Panc1 (cell line): ENCODE data around the gene CENPF. TPM values are rescaled to one million over a fixed set of nuclear protein-coding genes. Genes with fewer than 3 reads are reported as not detected.

ENCODE experiments used
- ATAC-seq: fragments of 200-7000 bp; cut with Tn5 transposase; 2 replicates; pipeline ENCODE4 v1.9.1; 2020; ENCODE audit warnings: mild to moderate bottlenecking, moderate library complexity
- BruUV-seq: library from RNA; stranded (reverse); fragments of 400-500 nt; replicated peaks from 2 replicates; lab custom pipeline; 2021; lab: Mats Ljungman, UMichigan
- CTCF ChIA-PET: fragments of 300-600 bp; sonication (Branson Sonifier 250); formaldehyde crosslinking; loops from one replicate; lab custom pipeline; 2022; ENCODE audit warnings: antibody characterized with exemption; lab: Charles Lee
- POLR2A ChIA-PET: fragments of 300-600 bp; sonication (Branson Sonifier 250); formaldehyde crosslinking; loops from one replicate; lab custom pipeline; 2022; ENCODE audit warnings: antibody characterized with exemption; lab: Charles Lee
- DNase-seq: peaks from one replicate; pipeline ENCODE4 v3.0.0-alpha.2; 2010; ENCODE audit warnings: low read depth, low spot score
- H3K27ac ChIP-seq: 2 replicates; pipeline ENCODE4 v1.5.1; 2011; ENCODE audit warnings: mild to moderate bottlenecking, low read length, inconsistent platforms
- H3K27me3 ChIP-seq: fragments of 200-500 bp; sonication (Bioruptor generic); 2 replicates; pipeline ENCODE4 v1.6.0; 2014; ENCODE audit warnings: low read length, inconsistent platforms; ENCODE audit not compliant: control insufficient read depth, insufficient read depth
- H3K36me3 ChIP-seq: fragments of 200-500 bp; sonication (Bioruptor generic); 2 replicates; pipeline ENCODE4 v1.5.1; 2014; ENCODE audit warnings: inconsistent platforms, mild to moderate bottlenecking, low read length, moderate library complexity; ENCODE audit not compliant: control insufficient read depth, insufficient read depth
- H3K4me1 ChIP-seq: 2 replicates; pipeline ENCODE4 v1.5.1; 2011; ENCODE audit warnings: inconsistent platforms, mild to moderate bottlenecking, low read length, moderate library complexity; ENCODE audit not compliant: control insufficient read depth, insufficient read depth
- H3K4me3 ChIP-seq, 2 experiments: 2 replicates each; pipeline ENCODE4 v1.5.1; 2011 to 2012; ENCODE audit warnings: low read depth in 2 of 2, low read length in 2 of 2, mild to moderate bottlenecking in 2 of 2, inconsistent platforms in 1 of 2, moderate library complexity in 1 of 2
- H3K9me3 ChIP-seq: fragments of 200-500 bp; sonication (Bioruptor generic); 2 replicates; pipeline ENCODE4 v1.5.1; 2014; ENCODE audit warnings: low read depth, mild to moderate bottlenecking, inconsistent platforms, low read length, moderate library complexity; ENCODE audit not compliant: control insufficient read depth, insufficient read depth
- POLR2AphosphoS5 ChIP-seq: IDR thresholded peaks from 2 replicates; pipeline ENCODE4 v1.6.1; 2012; ENCODE audit warnings: mild to moderate bottlenecking, low read depth, low read length, moderate library complexity
- REST ChIP-seq, 2 experiments: IDR thresholded peaks; 2 replicates each; pipeline ENCODE4 v1.6.1; 2011 to 2012; ENCODE audit warnings: low read depth in 2 of 2, control low read depth in 1 of 2, low read length in 1 of 2, mild to moderate bottlenecking in 1 of 2, moderate library complexity in 1 of 2; ENCODE audit not compliant: insufficient read depth in 1 of 2
- SIN3A ChIP-seq: IDR thresholded peaks from 2 replicates; pipeline ENCODE4 v1.6.1; 2012; ENCODE audit warnings: low read depth, mild to moderate bottlenecking, low read length, moderate library complexity, borderline replicate concordance; ENCODE audit not compliant: insufficient read depth
- TCF7L2 ChIP-seq: IDR thresholded peaks from 2 replicates; pipeline ENCODE4 v1.6.1; 2011; ENCODE audit warnings: mild to moderate bottlenecking, low read depth, low read length, inconsistent platforms
- in situ Hi-C: cut with HindIII; loops from 2 replicates; pipeline ENCODE4 v1.10.0; 2016; ENCODE audit warnings: low sequenced_read_pairs, low pct_unique_long_range_greater_than_20kb
- intact Hi-C: fragments of 100-400 bp; cut with micrococcal nuclease; formaldehyde crosslinking; loops from one replicate; pipeline ENCODE4 v1.10.0; 2022; ENCODE audit not compliant: unreplicated experiment
- total RNA-seq: library from RNA; stranded (reverse); gene quantifications from one replicate; pipeline ENCODE4 v1.2.1, GENCODE V29; 2021; ENCODE audit not compliant: unreplicated experiment
- TF ChIP-seq, protein P1 (sequence below): fragments of 450-650 bp; IDR thresholded peaks from 2 replicates; pipeline ENCODE4 v1.5.1; 2017; ENCODE audit warnings: mild to moderate bottlenecking

The CENPF gene
- total RNA-seq, 1 experiment from 2014 or later: 156 TPM

DNA sequence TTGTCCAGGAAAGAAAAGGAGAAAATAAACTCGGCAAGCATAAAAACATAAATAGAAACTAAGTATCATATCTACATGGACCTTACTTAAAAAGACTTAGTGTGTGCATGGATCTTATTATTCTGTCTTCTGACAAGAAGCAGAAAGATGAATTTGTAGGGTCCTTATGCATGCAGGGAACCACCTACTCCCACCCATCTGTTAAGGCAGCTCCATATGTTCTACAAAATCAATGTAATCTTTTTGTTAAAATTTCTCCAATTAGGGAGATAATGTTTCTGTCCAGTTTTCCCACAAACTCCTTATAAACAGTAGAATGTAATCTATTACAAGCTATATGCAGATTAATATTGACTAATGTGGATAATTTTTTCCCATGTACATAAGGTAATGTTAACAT is 37.7 kb upstream of the CENPF start:
- Histone ChIP-seq H3K27ac (no peak overlapping the region), H3K4me3 (no peak overlapping the region), H3K9me3 (no peaks in the 10 kb centered on the region), H3K4me1 (peaks cover 30% of the 10 kb centered on the region), H3K27me3 (no peaks in the 10 kb centered on the region), H3K36me3 (no peaks in the 10 kb centered on the region)
- in situ Hi-C loops: no loop called here
- BruUV-seq: no TSS peak
- POLR2A ChIA-PET: interaction anchor here (0.7 to 0.9 kb wide), 2 partner anchors 25 to 93 kb away, joined by 3 to 4 read pairs; no protein-coding TSS in a partner anchor
- DNase-seq (no peak), ATAC-seq (no peak)
- CTCF ChIA-PET: no interaction called here
- intact Hi-C loops: no loop called here
- TF ChIP-seq, protein P1, sequence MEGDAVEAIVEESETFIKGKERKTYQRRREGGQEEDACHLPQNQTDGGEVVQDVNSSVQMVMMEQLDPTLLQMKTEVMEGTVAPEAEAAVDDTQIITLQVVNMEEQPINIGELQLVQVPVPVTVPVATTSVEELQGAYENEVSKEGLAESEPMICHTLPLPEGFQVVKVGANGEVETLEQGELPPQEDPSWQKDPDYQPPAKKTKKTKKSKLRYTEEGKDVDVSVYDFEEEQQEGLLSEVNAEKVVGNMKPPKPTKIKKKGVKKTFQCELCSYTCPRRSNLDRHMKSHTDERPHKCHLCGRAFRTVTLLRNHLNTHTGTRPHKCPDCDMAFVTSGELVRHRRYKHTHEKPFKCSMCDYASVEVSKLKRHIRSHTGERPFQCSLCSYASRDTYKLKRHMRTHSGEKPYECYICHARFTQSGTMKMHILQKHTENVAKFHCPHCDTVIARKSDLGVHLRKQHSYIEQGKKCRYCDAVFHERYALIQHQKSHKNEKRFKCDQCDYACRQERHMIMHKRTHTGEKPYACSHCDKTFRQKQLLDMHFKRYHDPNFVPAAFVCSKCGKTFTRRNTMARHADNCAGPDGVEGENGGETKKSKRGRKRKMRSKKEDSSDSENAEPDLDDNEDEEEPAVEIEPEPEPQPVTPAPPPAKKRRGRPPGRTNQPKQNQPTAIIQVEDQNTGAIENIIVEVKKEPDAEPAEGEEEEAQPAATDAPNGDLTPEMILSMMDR: no peak
- TF ChIP-seq TCF7L2: no peak
- TF ChIP-seq POLR2AphosphoS5: no peak
- no peak for TF ChIP-seq SIN3A
- TF ChIP-seq REST (IDR thresholded peaks at IDR 0.05; ENCODE audit: insufficient read depth in 1 of 2, low read depth in 2 of 2, low read length in 1 of 2): no peak

GRCh38 chr1:214566158-214567104 is 36.6 kb upstream of the CENPF start:
- CTCF ChIA-PET: no interaction called here
- in situ Hi-C loops (no loop called here), intact Hi-C loops (no loop called here)
- H3K27ac ChIP-seq: peak overlapping the region; percentile 68
- DNase-seq (no peak), ATAC-seq (0 out of 2 replicates have a peak, but pooled peaks have one; percentile 56)
- POLR2A ChIA-PET: no interaction called here
- H3K4me1 ChIP-seq: peaks cover 41% of the 10 kb centered on the region
- TF ChIP-seq REST (IDR thresholded peaks at IDR 0.05; ENCODE audit: insufficient read depth in 1 of 2, low read depth in 2 of 2, low read length in 1 of 2): no peak
- TF ChIP-seq POLR2AphosphoS5: no peak
- no peak for TF ChIP-seq TCF7L2
- TF ChIP-seq, protein P1: no peak
- no peak for TF ChIP-seq SIN3A
- H3K36me3 ChIP-seq: no peaks in the 10 kb centered on the region
- H3K27me3 ChIP-seq: no peaks in the 10 kb centered on the region
- BruUV-seq: no TSS peak
- H3K9me3 ChIP-seq: no peaks in the 10 kb centered on the region
- no peak overlapping the region for H3K4me3 ChIP-seq
